Stimulated activated CD4-positive, alpha-beta T cell treated with anti-CD3 and anti-CD28 coated beads, Interleukin-1b, Interleukin-23, amount 100 ng/mL, for 24 hours (primary cell): ENCODE data around the gene STEAP4.

ENCODE experiments used
- DNase-seq, 4 experiments: peaks; one replicate each; pipeline ENCODE4 v3.0.0-alpha.2; 2020; ENCODE audit warnings: low read depth in 4 of 4, low spot score in 1 of 4

Gene STEAP4

DNA sequence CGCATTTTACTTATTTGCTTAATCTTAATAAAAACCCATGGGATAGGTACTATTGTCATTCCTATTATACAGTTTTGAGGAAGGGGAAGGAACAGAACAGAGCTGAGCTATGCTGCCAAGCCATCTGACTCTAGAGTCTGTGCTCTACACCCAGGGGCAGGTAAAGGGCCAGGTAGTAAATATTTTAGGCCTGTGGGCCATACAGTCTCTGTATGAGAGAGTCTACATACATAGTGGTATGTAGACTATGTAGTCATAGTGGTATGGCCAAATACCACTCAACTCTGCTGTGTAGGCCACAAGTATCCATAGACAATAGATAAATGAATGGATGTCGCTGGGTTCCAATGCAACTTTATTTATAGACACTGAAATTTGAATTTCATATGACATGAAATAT, 83.4 kb downstream of the STEAP4 start:
- no peak for DNase-seq
